ENCODE data around the gene SLC44A1. TPM values are rescaled to one million over a fixed set of nuclear protein-coding genes. Genes with fewer than 3 reads are reported as not detected.

Gene SLC44A1
- polyA plus RNA-seq, 2 of the 4 experiments (the other 2 are of a cell fraction): 19.6 to 27.2 TPM

- H3K27ac ChIP-seq: no peak overlapping the region
- no peak for FAIRE-seq
Observed at GRCh38 chr9:105282870-105283621, 38.6 kb downstream of the SLC44A1 start.

More at GRCh38 chr9:105282870-105283621, 38.6 kb downstream of the SLC44A1 start:
- WGBS (ENCODE audit: missing lambda C conversion rate): 89% methylated on average over 7 of the region's 7 CpGs
- CTCF ChIA-PET: interaction anchor here (1.5 kb wide), 1 partner anchor 14 kb away, joined by 3 read pairs; no protein-coding TSS in a partner anchor
- DNase-seq (ENCODE audit: low read depth in 1 of 2, low spot score in 1 of 2) (no peak), ATAC-seq (no peak)
- Histone ChIP-seq H3K9me3 (no peaks in the 10 kb centered on the region), H3K4me1 (peaks cover 23% of the 10 kb centered on the region), H3K4me3 (no peak overlapping the region), H3K4me2 (0 out of 3 replicates have a peak overlapping the region, but pooled peaks have one; percentile 8)
- POLR2A ChIA-PET: no interaction called here
- no peak for TF ChIP-seq RFX5 (IDR thresholded peaks at IDR 0.05)
- TF ChIP-seq ZC3H11A (IDR thresholded peaks at IDR 0.05): no peak
- TF ChIP-seq EHF (CRISPR knock-in tag; IDR thresholded peaks at IDR 0.05): no peak
- TF ChIP-seq POLR2A (IDR thresholded peaks at IDR 0.05; ENCODE audit: low read length): no peak
- no peak for TF ChIP-seq KDM1A (IDR thresholded peaks at IDR 0.05; ENCODE audit: low read depth)
- TF ChIP-seq NFE2L2 (conservative IDR thresholded peaks at IDR 0.05; ENCODE audit: low read length): no peak
- TF ChIP-seq FOSB (CRISPR knock-in tag; IDR thresholded peaks at IDR 0.05): no peak
- no peak for TF ChIP-seq MAX (IDR thresholded peaks at IDR 0.05)
- no peak for TF ChIP-seq SREBF2 (IDR thresholded peaks at IDR 0.05)
- no peak for TF ChIP-seq REST (IDR thresholded peaks at IDR 0.05)
- no peak for TF ChIP-seq MYC (IDR thresholded peaks at IDR 0.05; ENCODE audit: borderline replicate concordance, low read length)
- TF ChIP-seq HMGXB4 (CRISPR knock-in tag; IDR thresholded peaks at IDR 0.05; ENCODE audit: borderline replicate concordance): no peak
- TF ChIP-seq MAZ (IDR thresholded peaks at IDR 0.05; ENCODE audit: borderline replicate concordance, low read depth, low read length): no peak
- TF ChIP-seq HOXB13 (CRISPR knock-in tag; IDR thresholded peaks at IDR 0.05; ENCODE audit: low read depth): no peak
- no peak for TF ChIP-seq HOXB5 (CRISPR knock-in tag; IDR thresholded peaks at IDR 0.05)
- TF ChIP-seq KDM5A (IDR thresholded peaks at IDR 0.05): no peak
- TF ChIP-seq USF2 (IDR thresholded peaks at IDR 0.05): no peak
- TF ChIP-seq HES2 (IDR thresholded peaks at IDR 0.05): no peak
- no peak for TF ChIP-seq CEBPB (IDR thresholded peaks at IDR 0.05)
- TF ChIP-seq FOXS1 (CRISPR knock-in tag; IDR thresholded peaks at IDR 0.05): no peak
